ENCODE measurements around the gene TTLL4.
"Not testable (repeated sequence)": the region's sequence is repeated elsewhere in the genome, so short reads cannot be mapped to it uniquely, and the experiment has no call there.

Gene TTLL4

GRCh38 chr2:218744615-218745014 lies 34.0 kb downstream of the TTLL4 start:
- FAIRE-seq (no peak), DNase-seq (ENCODE audit: insufficient read length, low spot score) (no peak)

- DNase-seq (ENCODE audit: insufficient read length, low spot score), result no peak
- FAIRE-seq, result no peak
Measured at GRCh38 chr2:218745160-218745558, 34.5 kb downstream of the TTLL4 start.

DNA sequence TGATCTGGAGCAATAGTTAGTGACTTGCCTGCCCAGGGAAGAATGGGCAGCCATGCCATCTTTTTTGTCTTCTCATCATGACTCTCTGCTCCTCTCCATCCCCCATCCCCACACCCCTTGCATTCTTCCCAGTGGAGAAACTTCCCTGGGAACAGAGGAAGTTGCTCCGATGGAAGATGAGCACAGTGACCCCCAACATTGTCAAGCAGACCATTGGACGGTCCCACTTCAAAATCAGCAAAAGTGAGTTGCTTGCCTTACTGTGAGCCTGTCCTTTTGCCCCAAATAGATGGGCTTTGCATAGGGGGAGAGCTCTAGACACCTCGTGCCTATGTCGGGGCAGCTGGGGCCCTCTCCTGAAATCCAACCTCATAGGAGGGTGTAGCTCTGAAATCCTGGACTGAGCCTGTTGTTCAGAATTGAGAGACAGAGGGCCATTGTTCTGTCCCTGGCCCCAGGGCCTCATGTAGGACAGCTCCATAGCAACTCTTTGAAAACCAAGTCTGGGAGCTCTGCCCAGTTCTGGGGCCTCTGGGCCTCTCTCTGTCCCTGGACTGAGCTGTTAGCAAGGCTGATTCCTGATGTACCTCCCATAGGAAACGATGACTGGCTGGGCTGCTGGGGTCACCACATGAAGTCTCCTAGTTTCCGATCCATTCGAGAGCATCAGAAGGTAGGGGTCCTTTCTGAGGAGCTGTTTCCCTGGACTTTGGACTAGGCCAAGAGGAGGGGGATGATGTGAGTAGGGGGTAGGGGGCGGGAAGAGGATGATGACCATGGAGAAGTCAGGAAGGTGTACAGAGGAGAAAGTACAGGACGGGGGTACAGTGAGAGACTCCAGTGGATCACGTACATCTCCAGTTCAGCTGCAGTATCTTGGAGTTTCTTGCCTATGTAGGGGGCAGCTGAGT lies 35.2 kb downstream of the TTLL4 start:
- FAIRE-seq (no peak), DNase-seq (ENCODE audit: insufficient read length, low spot score) (no peak)

GRCh38 chr2:218746470-218746795 lies 35.8 kb downstream of the TTLL4 start:
- no peak for DNase-seq (ENCODE audit: insufficient read length, low spot score)

DNA sequence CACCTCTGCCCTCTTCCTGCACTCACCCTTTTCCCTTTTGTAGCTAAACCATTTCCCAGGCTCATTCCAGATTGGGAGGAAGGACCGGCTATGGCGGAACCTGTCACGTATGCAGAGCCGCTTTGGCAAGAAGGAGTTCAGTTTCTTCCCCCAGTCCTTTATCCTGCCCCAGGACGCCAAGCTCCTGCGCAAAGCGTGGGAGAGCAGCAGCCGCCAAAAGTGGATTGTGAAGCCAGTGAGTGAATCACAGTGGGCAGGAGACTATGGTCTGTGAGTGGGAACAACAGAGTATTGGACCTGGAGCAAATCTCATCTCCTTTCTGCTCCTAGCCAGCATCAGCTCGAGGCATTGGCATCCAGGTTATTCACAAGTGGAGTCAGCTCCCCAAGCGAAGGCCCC lies 36.3 kb downstream of the TTLL4 start:
- FAIRE-seq, result no peak
- DNase-seq (ENCODE audit: insufficient read length, low spot score), result no peak

More at GRCh38 chr2:218746470-218746795, 35.8 kb downstream of the TTLL4 start:
- FAIRE-seq, result no peak

DNA sequence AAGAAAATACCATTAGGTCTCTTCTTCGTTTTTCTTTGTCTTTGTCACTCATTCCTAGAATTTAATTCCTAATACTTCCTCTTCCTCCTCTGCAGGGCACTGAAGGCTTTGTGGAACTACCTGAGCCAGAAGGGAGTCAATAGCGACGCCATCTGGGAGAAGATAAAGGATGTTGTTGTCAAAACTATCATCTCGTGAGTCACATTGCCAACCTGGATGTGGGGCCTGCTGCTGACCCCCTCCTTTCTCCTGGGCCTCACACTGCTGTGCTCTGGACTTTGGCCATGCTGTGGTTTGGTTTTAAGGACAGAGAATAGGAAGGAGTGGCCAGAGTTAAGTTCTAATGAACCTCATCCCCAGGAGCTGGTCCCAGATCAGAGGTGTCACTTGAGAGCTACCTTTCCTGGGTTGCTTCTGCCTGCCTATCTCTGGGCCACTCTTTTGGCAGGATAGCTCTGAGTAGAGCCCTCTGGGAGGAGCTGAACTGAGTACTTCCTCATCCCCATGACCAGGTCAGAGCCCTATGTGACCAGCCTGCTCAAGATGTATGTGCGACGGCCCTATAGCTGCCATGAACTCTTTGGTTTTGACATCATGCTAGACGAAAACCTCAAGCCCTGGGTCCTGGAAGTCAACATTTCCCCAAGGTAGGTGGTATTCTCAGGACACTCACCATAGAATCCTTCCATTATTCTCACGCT lies 38.3 kb downstream of the TTLL4 start:
- FAIRE-seq, result no peak
- DNase-seq (ENCODE audit: insufficient read length, low spot score), result no peak

- FAIRE-seq, result no peak
- no peak for DNase-seq (ENCODE audit: insufficient read length, low spot score)
Measured at GRCh38 chr2:218754201-218754600, 43.6 kb downstream of the TTLL4 start.

- FAIRE-seq (no peak), DNase-seq (ENCODE audit: insufficient read length, low spot score) (no peak)
Measured at GRCh38 chr2:218754781-218755180, 44.1 kb downstream of the TTLL4 start.

DNA sequence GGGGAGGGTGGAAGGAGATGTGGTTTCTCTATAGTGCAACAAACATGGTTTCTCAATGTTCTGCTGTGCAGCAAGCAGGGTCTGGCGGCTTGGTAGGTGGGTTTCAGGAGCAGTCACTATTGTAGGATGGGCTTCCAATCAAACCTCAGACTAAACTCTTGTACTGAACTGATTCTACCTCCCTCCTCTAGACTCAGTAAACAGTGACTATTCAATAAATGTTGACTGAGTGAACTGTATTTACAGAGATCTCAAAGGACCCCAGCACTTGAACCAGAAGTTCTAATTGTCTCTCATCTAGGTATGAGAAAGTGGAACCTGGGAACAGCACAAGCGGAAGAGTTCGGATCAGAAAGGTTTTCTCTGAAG lies 44.5 kb downstream of the TTLL4 start:
- DNase-seq (ENCODE audit: insufficient read length, low spot score) (no peak), FAIRE-seq (no peak)

DNA sequence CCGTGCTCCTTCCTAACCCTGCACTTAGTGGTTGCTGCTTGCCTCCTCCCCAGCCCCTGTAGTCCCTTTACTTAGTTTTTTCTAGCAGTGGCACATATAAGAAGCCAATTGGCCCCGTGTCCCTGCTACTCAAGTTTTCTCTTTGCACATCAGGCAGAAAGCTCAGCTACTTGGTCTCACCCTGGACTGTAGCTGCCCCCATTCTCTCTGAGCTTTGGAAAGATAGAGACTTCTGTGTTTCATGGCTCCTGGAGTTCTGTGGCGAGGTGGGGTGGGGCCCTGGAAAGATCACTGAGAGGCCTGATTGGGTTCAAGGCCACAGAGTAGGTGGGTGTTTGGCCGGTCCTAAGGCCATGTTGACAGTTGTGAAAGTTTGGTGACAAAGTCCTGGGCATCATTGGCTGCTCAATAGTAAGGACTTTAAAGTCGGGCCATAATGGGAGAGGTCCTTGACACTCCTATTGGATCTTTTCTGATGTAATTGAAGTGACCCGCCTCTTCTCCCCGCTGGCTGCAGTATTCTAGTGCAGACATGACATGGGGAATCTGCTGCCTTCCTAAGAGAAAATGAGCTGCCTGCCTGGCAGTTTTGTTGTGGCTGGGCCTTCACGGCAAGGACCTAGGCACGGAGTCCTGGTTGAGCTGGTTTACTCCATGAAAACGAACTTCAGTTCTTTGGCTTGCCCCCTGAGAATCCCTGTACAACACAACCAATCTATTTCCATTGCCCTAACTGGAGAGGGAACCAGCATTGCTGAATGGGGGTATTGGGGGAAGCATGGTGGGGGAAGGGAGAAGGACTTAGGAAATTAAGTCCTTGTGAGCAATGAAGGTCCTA lies 45.2 kb downstream of the TTLL4 start:
- no peak for FAIRE-seq
- DNase-seq (ENCODE audit: insufficient read length, low spot score), result no peak

GRCh38 chr2:218756599-218757377 lies 46.2 kb downstream of the TTLL4 start:
- FAIRE-seq (no peak), DNase-seq (ENCODE audit: insufficient read length, low spot score) (no peak)

DNA sequence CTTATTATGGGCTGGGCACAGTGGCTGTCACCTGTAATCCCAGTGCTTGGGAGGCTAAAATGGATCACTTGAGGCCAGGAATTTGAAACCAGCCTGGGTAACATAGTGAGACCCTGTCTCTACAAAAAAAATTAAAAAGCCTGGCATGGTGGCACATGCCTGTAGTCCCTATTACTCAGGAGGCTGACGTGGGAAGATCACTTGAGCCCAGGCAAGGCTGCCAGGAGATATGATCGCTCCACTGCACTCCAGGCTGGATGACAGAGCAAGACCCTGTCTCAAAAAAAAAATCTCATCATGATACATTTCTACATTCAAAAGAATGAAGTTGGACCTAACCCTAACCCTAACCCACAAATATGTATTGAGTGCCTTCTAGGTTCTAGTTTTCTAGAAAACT lies 51.2 kb downstream of the TTLL4 start:
- DNase-seq (ENCODE audit: insufficient read length, low spot score), result no peak
- FAIRE-seq, result no peak

DNA sequence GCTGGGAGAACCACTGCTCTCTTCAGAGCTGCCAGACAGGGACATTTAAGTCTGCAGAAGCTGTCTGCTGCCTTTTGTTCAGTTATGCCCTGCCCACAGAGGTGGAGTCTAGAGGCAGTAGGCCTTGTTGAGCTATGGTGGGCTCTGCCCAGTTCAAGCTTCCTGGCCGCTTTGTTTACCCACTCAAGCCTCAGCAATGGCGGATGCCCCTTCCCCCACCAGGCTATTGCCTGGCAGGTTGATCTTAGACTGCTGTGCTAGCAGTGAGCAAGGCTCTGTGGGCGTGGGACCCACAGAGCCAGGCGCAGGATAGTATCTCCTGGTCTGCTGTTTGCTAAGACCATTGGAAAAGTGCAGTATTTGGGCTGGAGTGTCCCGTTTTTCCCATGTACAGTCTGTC lies 62.1 kb downstream of the TTLL4 start:
- DNase-seq (ENCODE audit: insufficient read length, low spot score); FAIRE-seq: not testable (repeated sequence)

DNA sequence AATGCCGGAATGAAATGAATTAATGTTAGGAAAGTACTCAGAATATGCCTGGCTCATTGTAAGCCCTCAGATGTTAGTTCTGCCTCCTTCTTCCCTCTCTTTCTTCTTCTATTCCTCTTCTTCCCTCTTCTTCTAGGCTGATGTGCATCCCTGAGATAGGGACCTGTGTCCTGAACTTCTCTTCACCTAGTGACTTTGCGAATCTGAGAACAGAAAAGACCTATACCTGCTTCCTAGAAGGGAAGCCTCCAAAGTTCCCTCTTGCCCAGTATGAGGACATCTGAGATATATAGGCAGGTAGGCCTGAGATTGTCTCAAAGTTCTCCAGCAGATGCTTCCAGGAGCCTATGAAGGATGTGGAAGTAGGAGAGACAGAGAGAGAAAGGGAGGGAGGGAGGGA lies 63.2 kb downstream of the TTLL4 start:
- no peak for FAIRE-seq
- DNase-seq (ENCODE audit: insufficient read length, low spot score), result no peak

- DNase-seq (ENCODE audit: insufficient read length, low spot score) (no peak), FAIRE-seq (no peak)
Measured at GRCh38 chr2:218776488-218776887, 65.9 kb downstream of the TTLL4 start.

- FAIRE-seq, result no peak
- no peak for DNase-seq (ENCODE audit: insufficient read length, low spot score)
Measured at GRCh38 chr2:218777276-218777990, 66.8 kb downstream of the TTLL4 start.

GRCh38 chr2:218780046-218780445 lies 69.4 kb downstream of the TTLL4 start:
- no peak for FAIRE-seq

GRCh38 chr2:218780851-218781690 lies 70.4 kb downstream of the TTLL4 start:
- DNase-seq (ENCODE audit: insufficient read length, low spot score), result no peak
- no peak for FAIRE-seq

More at GRCh38 chr2:218780046-218780445, 69.4 kb downstream of the TTLL4 start:
- DNase-seq (ENCODE audit: insufficient read length, low spot score), result no peak

All from HTR-8/SVneo (cell line).